ENCODE data around the gene AKAP8. TPM values are rescaled to one million over a fixed set of nuclear protein-coding genes. Genes with fewer than 3 reads are reported as not detected.

AKAP8 gene
- total RNA-seq (10 to 100 TPM; 23.1 to 43.4 TPM), polyA plus RNA-seq (10 to 100 TPM; 15.0 to 16.4 TPM)
- long read RNA-seq, donor 1, partial matches to known transcripts = 0 of 1 reads
- long read RNA-seq, donor 1, other reads (novel, unspliced or antisense) = 0 of 1 reads
- long read RNA-seq, donor 2, partial matches to known transcripts = 0 of 1 reads
- long read RNA-seq, donor 2, other reads (novel, unspliced or antisense) = 0 of 1 reads
- long read RNA-seq, donor 3 = 0 reads
- long read RNA-seq, donor 4 = 0 reads
- long read RNA-seq, donor 5, partial matches to known transcripts = 0 of 2 reads
- long read RNA-seq, donor 5, other reads (novel, unspliced or antisense) = 0 of 2 reads

- TF ChIP-seq, protein P1, sequence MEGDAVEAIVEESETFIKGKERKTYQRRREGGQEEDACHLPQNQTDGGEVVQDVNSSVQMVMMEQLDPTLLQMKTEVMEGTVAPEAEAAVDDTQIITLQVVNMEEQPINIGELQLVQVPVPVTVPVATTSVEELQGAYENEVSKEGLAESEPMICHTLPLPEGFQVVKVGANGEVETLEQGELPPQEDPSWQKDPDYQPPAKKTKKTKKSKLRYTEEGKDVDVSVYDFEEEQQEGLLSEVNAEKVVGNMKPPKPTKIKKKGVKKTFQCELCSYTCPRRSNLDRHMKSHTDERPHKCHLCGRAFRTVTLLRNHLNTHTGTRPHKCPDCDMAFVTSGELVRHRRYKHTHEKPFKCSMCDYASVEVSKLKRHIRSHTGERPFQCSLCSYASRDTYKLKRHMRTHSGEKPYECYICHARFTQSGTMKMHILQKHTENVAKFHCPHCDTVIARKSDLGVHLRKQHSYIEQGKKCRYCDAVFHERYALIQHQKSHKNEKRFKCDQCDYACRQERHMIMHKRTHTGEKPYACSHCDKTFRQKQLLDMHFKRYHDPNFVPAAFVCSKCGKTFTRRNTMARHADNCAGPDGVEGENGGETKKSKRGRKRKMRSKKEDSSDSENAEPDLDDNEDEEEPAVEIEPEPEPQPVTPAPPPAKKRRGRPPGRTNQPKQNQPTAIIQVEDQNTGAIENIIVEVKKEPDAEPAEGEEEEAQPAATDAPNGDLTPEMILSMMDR (IDR thresholded peaks at IDR 0.05; ENCODE audit: control extremely low read depth, extremely low read depth) = no peak
- 0% methylated on average over 90 to 111 of the region's 111 CpGs for whole genome bisulfite sequencing, 2 donors
Observed at GRCh38 chr19:15379083-15379998, at the start of gene AKAP8. TSS of gene AKAP8 (minus strand) at chr19:15379787. CDS start at chr19:15379731, 56 bp downstream.

DNA sequence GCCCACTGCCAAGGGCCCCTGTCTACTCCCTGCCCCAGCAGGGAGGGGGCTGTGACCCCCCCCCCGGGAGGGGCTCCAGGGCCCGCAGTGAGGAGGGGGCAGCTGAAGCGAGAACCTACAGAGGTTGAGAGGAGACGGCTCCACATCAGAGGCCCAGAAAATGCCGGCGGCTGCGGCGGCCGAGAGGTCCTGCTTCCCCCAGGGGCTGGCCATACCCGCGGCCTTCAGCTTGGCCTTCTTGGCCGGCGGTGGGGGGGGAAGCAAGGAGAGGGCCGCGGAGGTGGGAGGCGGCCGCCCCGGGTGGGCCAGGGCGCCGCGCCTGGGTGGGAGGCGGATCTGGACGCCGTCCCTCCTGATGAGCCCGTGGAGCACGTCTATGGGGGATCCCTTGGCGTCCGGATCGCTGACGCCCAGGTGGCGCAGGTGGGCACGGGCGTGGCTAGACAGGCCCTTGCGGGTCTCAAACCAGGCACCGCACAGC is 48.4 kb upstream of the AKAP8 start:
- H3K4me3 ChIP-seq = no peak overlapping the region
- peaks cover 0 to 2% (median 0%) of the 10 kb centered on the region in 4 donors for H3K9me3 ChIP-seq (ENCODE audit: control insufficient read depth in 4 of 4, insufficient read depth in 3 of 4, low read length in 3 of 4)
- no peak overlapping the region for H3K27ac ChIP-seq (ENCODE audit: low read depth in 1 of 2, low read length in 1 of 2)
- ATAC-seq (ENCODE audit: insufficient read depth, low FRiP score) = no peak
- TF ChIP-seq, protein P1 (IDR thresholded peaks at IDR 0.05; ENCODE audit: control extremely low read depth, extremely low read depth) = no peak
- no peak for DNase-seq
- 95 to 96% methylated on average over 31 to 35 of the region's 35 CpGs for WGBS, 2 donors
- H3K36me3 ChIP-seq (ENCODE audit: control insufficient read depth in 4 of 4, insufficient read depth in 4 of 4, low read length in 4 of 4) = peaks cover 8 to 59% (median 37%) of the 10 kb centered on the region in 4 donors
- no peaks in the 10 kb centered on the region for H3K27me3 ChIP-seq (ENCODE audit: control insufficient read depth in 3 of 3, insufficient read depth in 3 of 3, low read length in 2 of 3)
- H3K9ac ChIP-seq (ENCODE audit: insufficient read depth in 1 of 2, low read length in 2 of 2) = no peak overlapping the region
- H3K4me1 ChIP-seq (ENCODE audit: control insufficient read depth in 5 of 5, insufficient read depth in 5 of 5, low read length in 5 of 5) = peaks cover 0 to 19% (median 9%) of the 10 kb centered on the region in 5 donors

More at GRCh38 chr19:15379083-15379998, at the start of gene AKAP8:
- Histone ChIP-seq H3K4me1 (ENCODE audit: control insufficient read depth in 5 of 5, insufficient read depth in 5 of 5, low read length in 5 of 5) (peaks cover 0 to 22% (median 17%) of the 10 kb centered on the region in 5 donors), H3K4me3 (peak within 1 kb of the TSS; percentile 80), H3K36me3 (ENCODE audit: control insufficient read depth in 4 of 4, insufficient read depth in 4 of 4, low read length in 4 of 4) (peaks cover 0 to 5% (median 1%) of the 10 kb centered on the region in 4 donors), H3K27me3 (ENCODE audit: control insufficient read depth in 3 of 3, insufficient read depth in 3 of 3, low read length in 2 of 3) (no peaks in the 10 kb centered on the region), H3K9me3 (ENCODE audit: control insufficient read depth in 4 of 4, insufficient read depth in 3 of 4, low read length in 3 of 4) (no peaks in the 10 kb centered on the region), H3K9ac (ENCODE audit: insufficient read depth in 1 of 2, low read length in 2 of 2) (peak within 1 kb of the TSS; percentile 69), H3K27ac (ENCODE audit: low read depth in 1 of 2, low read length in 1 of 2) (peak within 1 kb of the TSS; percentile 97 to 99)
- DNase-seq (peak; percentile 99), ATAC-seq (ENCODE audit: insufficient read depth, low FRiP score) (peak; percentile 95)

DNA sequence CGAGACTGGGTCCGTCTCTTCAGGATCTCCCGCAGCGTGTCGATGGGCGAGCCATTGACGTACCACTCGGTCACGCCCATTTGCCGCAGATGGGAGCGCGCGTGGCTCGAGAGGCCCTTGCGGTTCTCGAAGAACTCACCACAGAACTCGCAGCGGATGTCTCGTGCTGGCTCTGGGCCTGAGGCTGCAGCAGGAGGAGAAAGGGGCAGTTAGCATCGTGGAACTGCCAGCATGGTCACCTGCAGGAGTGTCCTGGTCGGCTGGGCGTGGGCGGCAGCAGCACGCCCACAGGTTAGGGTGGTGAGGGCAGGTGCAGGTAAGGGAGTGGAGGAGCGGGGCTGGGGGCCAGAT is 47.7 kb upstream of the AKAP8 start:
- no peaks in the 10 kb centered on the region for H3K27me3 ChIP-seq (ENCODE audit: control insufficient read depth in 3 of 3, insufficient read depth in 3 of 3, low read length in 2 of 3)
- no peak overlapping the region for H3K9ac ChIP-seq (ENCODE audit: insufficient read depth in 1 of 2, low read length in 2 of 2)
- DNase-seq (no peak), ATAC-seq (ENCODE audit: insufficient read depth, low FRiP score) (no peak)
- WGBS, 2 donors = 97 to 98% methylated on average over 25 of the region's 25 CpGs
- TF ChIP-seq, protein P1 (IDR thresholded peaks at IDR 0.05; ENCODE audit: control extremely low read depth, extremely low read depth) = no peak
- peaks cover 0 to 2% (median 0%) of the 10 kb centered on the region in 4 donors for H3K9me3 ChIP-seq (ENCODE audit: control insufficient read depth in 4 of 4, insufficient read depth in 3 of 4, low read length in 3 of 4)
- no peak overlapping the region for H3K27ac ChIP-seq (ENCODE audit: low read depth in 1 of 2, low read length in 1 of 2)
- no peak overlapping the region for H3K4me3 ChIP-seq
- H3K4me1 ChIP-seq (ENCODE audit: control insufficient read depth in 5 of 5, insufficient read depth in 5 of 5, low read length in 5 of 5) = peaks cover 2 to 27% (median 13%) of the 10 kb centered on the region in 5 donors
- peaks cover 11 to 67% (median 42%) of the 10 kb centered on the region in 4 donors for H3K36me3 ChIP-seq (ENCODE audit: control insufficient read depth in 4 of 4, insufficient read depth in 4 of 4, low read length in 4 of 4)

Measured in lung (tissue), 16 donors.